Cardiac muscle cell (in vitro differentiated cells and primary cell): Measurements from ENCODE around the gene SMOC1. TPM values are rescaled to one million over a fixed set of nuclear protein-coding genes. Genes with fewer than 3 reads are reported as not detected.

Source experiments
- DNase-seq, 2 donors: peaks; one replicate each; pipeline versions ENCODE4 v3.0.0 to v3.0.0-alpha.2; 2010 to 2017; ENCODE audit warnings: low read depth in 1 of 2, low spot score in 1 of 2
- H3K27ac ChIP-seq: fragments of 200-600 bp; sonication (generic); 2 replicates; pipeline ENCODE4 v1.5.1; 2016
- H3K27me3 ChIP-seq: fragments of 200-600 bp; sonication (generic); 2 replicates; pipeline ENCODE4 v1.6.0; 2016; ENCODE audit warnings: control low read depth
- H3K36me3 ChIP-seq: fragments of 200-600 bp; sonication (generic); 2 replicates; pipeline ENCODE4 v1.5.1; 2016; ENCODE audit warnings: control low read depth
- H3K4me1 ChIP-seq: fragments of 200-600 bp; sonication (generic); 2 replicates; pipeline ENCODE4 v1.8.1; 2017; ENCODE audit warnings: low read depth, mild to moderate bottlenecking, mixed run types
- H3K4me3 ChIP-seq: fragments of 200-600 bp; sonication (generic); 2 replicates; pipeline ENCODE4 v1.5.1; 2016; ENCODE audit warnings: mild to moderate bottlenecking
- H3K9me3 ChIP-seq: fragments of 200-600 bp; sonication (generic); 2 replicates; pipeline ENCODE4 v1.5.1; 2017; ENCODE audit warnings: low read depth, mild to moderate bottlenecking, control low read depth
- polyA plus RNA-seq: library from polyadenylated mRNA; unstranded; fragments of >200 nt; fragmentation: Nextera tagmentation; extraction: Ambion mirVana; gene quantifications from 2 replicates; pipeline ENCODE4 v1.2.1, GENCODE V29; 2016
- total RNA-seq: library from RNA; depleted of rRNA; stranded (reverse); fragments of >200 nt; gene quantifications from 2 replicates; pipeline ENCODE4 v1.2.3, GENCODE V29; 2016
- TF ChIP-seq, protein P1 (sequence below): IDR thresholded peaks from 2 replicates; pipeline ENCODE4 v1.5.1; 2012; ENCODE audit warnings: low read depth, mild to moderate bottlenecking, low read length

Gene SMOC1
- total and polyA plus RNA-seq, 2 experiments from 2014 or later, result 1.9 to 24.7 TPM

DNA sequence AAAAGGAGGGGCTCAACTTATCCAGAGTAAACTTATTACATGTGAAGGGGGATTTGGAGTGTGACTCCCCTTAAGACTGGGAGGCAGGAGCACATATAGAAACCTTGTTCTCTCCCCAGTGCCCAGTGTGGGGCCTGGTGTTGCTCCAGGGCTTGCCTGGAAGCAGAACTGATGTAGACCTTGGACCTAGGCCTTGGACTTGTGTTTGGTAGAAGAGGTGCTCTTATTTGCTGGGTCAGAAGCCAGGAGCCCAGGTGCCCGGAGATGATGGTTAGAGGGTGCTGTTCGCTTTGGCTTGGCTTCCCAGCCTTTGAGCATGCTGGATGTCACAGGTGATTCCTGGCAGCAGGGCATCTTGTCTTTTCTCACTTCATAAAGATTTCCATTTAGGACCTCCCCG is 110.4 kb downstream of the SMOC1 start:
- DNase-seq, result no peak
- Histone ChIP-seq H3K36me3 (no peaks in the 10 kb centered on the region), H3K4me3 (no peak overlapping the region), H3K9me3 (no peaks in the 10 kb centered on the region), H3K4me1 (peaks cover 4% of the 10 kb centered on the region), H3K27ac (no peak overlapping the region), H3K27me3 (no peaks in the 10 kb centered on the region)
- TF ChIP-seq, protein P1, sequence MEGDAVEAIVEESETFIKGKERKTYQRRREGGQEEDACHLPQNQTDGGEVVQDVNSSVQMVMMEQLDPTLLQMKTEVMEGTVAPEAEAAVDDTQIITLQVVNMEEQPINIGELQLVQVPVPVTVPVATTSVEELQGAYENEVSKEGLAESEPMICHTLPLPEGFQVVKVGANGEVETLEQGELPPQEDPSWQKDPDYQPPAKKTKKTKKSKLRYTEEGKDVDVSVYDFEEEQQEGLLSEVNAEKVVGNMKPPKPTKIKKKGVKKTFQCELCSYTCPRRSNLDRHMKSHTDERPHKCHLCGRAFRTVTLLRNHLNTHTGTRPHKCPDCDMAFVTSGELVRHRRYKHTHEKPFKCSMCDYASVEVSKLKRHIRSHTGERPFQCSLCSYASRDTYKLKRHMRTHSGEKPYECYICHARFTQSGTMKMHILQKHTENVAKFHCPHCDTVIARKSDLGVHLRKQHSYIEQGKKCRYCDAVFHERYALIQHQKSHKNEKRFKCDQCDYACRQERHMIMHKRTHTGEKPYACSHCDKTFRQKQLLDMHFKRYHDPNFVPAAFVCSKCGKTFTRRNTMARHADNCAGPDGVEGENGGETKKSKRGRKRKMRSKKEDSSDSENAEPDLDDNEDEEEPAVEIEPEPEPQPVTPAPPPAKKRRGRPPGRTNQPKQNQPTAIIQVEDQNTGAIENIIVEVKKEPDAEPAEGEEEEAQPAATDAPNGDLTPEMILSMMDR, result no peak

DNA sequence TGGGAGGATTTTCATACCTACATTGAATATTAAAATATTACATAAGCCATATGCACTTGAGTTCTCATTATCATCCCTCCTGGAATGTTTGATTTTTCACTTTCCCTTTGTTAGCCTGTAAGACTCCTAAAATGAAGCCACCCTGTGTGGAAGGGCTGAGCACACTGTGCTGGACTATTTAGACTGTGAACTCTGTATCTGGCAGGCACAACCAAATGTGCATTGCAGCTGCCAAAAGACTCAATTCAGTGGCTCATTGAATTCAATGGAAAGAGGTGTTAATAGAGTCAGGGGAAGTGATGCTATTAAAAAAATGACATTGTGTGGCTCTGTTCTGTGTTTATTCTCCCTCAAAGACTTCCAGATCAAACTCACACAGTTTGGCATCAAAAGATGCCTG is 111.1 kb downstream of the SMOC1 start:
- Histone ChIP-seq H3K27ac (no peak overlapping the region), H3K9me3 (no peaks in the 10 kb centered on the region), H3K4me1 (peaks cover 4% of the 10 kb centered on the region), H3K36me3 (no peaks in the 10 kb centered on the region), H3K27me3 (no peaks in the 10 kb centered on the region), H3K4me3 (no peak overlapping the region)
- TF ChIP-seq, protein P1, result no peak
- DNase-seq, result no peak

DNA sequence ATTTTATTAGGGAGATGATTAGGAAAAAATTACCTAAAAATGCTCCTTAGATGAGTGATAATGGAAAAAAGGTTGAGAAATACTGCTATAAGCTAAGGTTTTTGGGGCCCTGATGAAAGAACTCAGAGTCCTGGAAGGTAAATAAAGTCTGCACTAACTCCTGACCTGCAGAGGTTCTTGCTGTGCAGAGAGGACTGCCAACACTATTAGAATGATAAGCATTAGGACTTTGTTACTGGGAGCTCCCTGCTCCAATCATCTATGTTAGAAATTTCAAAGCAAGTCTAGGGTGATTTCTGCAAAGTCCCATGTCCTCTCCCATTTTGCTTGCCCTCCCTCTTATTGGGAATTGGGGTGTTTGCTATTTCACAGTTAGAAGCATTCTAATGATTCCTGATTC is 112.2 kb downstream of the SMOC1 start:
- Histone ChIP-seq H3K27me3 (no peaks in the 10 kb centered on the region), H3K9me3 (no peaks in the 10 kb centered on the region), H3K4me3 (no peak overlapping the region), H3K4me1 (peaks cover 4% of the 10 kb centered on the region), H3K27ac (no peak overlapping the region), H3K36me3 (no peaks in the 10 kb centered on the region)
- TF ChIP-seq, protein P1, result no peak
- DNase-seq, result no peak

DNA sequence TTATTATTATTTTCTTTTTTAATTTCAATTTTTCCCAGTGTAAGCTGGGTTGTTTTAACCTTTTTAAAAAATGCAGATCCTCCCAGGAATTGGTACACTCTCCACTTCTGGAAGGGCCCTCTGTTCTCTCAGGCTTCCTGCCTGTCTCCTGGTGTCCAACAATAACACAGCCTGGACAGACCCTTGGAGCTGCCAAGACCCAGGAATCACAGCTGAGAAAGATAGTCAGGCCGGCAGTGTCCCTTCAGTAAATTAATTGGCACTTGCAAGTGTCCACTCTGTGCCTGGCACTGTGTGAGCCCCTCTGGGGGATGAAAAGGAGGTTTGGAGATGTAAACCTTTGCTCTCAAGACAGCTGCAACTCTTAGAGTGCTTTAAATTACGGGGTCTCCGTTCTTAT is 113.3 kb downstream of the SMOC1 start:
- no peaks in the 10 kb centered on the region for H3K36me3 ChIP-seq
- no peak overlapping the region for H3K27ac ChIP-seq
- no peak overlapping the region for H3K4me3 ChIP-seq
- no peaks in the 10 kb centered on the region for H3K9me3 ChIP-seq
- TF ChIP-seq, protein P1, result no peak
- no peaks in the 10 kb centered on the region for H3K27me3 ChIP-seq
- H3K4me1 ChIP-seq, result peaks cover 4% of the 10 kb centered on the region
- DNase-seq, result no peak

DNA sequence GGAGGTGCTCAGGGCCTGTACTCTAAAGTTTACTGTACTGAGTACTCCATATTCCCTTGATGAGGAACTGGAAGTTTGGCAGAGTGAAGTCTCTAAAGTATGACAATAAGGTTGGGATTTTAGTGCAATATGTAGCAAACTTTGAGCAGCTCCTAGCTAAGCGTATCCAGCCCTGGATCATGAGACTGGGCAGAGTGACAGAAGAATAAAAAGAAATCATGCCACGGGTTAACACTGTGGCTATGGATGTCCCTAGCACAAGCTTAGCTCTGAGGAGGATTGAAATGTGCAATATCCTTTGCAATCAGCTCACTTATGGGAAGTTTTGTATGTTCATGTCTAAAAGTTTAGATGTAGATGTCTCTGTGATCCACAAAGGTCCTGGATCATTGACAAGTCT is 114.1 kb downstream of the SMOC1 start:
- DNase-seq, result no peak
- peaks cover 4% of the 10 kb centered on the region for H3K4me1 ChIP-seq
- TF ChIP-seq, protein P1, result no peak
- H3K27ac ChIP-seq, result no peak overlapping the region
- no peaks in the 10 kb centered on the region for H3K36me3 ChIP-seq
- H3K27me3 ChIP-seq, result no peaks in the 10 kb centered on the region
- no peak overlapping the region for H3K4me3 ChIP-seq
- H3K9me3 ChIP-seq, result no peaks in the 10 kb centered on the region

DNA sequence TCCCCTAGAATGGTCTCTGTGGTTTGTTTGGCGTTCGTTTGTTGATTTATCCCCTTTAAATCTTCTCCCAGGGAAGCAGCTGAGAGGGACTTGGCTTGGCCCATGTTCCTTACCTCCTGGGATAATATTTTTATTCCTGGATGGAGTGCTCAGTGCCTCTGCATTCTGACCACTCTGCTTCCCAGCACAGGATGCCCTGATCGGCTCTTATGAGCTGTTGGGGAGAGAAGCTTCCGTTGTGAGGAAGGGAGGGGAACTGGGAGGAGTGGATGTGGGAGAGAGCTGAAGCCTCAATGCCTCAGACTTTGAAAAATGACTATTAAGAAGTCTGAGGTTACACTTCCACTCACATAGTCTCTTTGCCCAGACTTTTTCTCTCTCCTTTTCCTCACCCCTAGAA is 114.8 kb downstream of the SMOC1 start:
- Histone ChIP-seq H3K27me3 (no peaks in the 10 kb centered on the region), H3K27ac (no peak overlapping the region), H3K4me1 (peaks cover 4% of the 10 kb centered on the region), H3K4me3 (no peak overlapping the region), H3K9me3 (no peaks in the 10 kb centered on the region), H3K36me3 (no peaks in the 10 kb centered on the region)
- no peak for DNase-seq
- TF ChIP-seq, protein P1, result no peak
